Memory B cell (primary cell): ENCODE data around the gene AHNAK.
"Not testable (repeated sequence)": the region's sequence is repeated elsewhere in the genome, so short reads cannot be mapped to it uniquely, and the experiment has no call there.

Experiments used
- ATAC-seq: fragments of 150-1000 bp; cut with Tn5 transposase; 2 replicates; pipeline ENCODE4 v1.10.0; 2021; ENCODE audit warnings: low read depth, mild to moderate bottlenecking, moderate library complexity
- DNase-seq, 2 donors: peaks; one replicate each; pipeline ENCODE4 v3.0.0; 2022; ENCODE audit warnings: low spot score in 2 of 2
- H3K27ac Mint-ChIP-seq: one replicate; pipeline ENCODE4 v1.8.0; 2022; ENCODE audit warnings: mild to moderate bottlenecking, moderate library complexity, mixed read lengths
- H3K27me3 Mint-ChIP-seq: one replicate; pipeline ENCODE4 v1.8.0; 2022; ENCODE audit warnings: mixed read lengths
- H3K36me3 Mint-ChIP-seq: one replicate; pipeline ENCODE4 v1.8.0; 2022; ENCODE audit warnings: mild to moderate bottlenecking, mixed read lengths
- H3K4me1 Mint-ChIP-seq: one replicate; pipeline ENCODE4 v1.8.0; 2022; ENCODE audit warnings: mixed read lengths
- H3K4me3 Mint-ChIP-seq: one replicate; pipeline ENCODE4 v1.8.0; 2022; ENCODE audit warnings: mild to moderate bottlenecking, moderate library complexity, mixed read lengths
- H3K9me3 Mint-ChIP-seq: one replicate; pipeline ENCODE4 v1.8.0; 2022; ENCODE audit warnings: mixed read lengths

Gene AHNAK

DNA sequence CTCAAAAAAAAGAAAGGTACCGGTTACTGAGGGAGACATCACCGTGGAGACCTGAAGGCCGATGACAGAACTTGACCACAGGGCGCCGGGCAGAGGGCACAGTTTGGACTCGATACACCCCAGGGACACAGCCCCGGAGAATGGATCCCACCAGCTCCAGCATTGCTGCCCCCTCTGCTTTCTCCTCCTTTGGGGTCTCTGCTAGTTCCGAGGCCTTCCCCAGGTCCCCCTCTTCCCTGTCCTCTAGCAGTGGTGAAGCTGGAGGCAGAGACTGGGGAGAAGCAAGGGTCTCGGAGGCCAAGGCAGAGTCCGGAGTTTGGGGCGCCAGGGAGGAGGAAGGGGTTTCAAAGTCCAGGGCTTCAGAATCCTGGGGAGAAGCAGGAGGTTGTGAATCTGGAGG lies 31.9 kb upstream of the AHNAK start:
- no peaks in the 10 kb centered on the region for H3K27me3 Mint-ChIP-seq
- no peak for ATAC-seq
- H3K4me3 Mint-ChIP-seq: no peak overlapping the region
- H3K36me3 Mint-ChIP-seq: peaks cover 21% of the 10 kb centered on the region
- no peak for DNase-seq
- no peak overlapping the region for H3K27ac Mint-ChIP-seq
- peaks cover 14% of the 10 kb centered on the region for H3K4me1 Mint-ChIP-seq
- no peaks in the 10 kb centered on the region for H3K9me3 Mint-ChIP-seq

DNA sequence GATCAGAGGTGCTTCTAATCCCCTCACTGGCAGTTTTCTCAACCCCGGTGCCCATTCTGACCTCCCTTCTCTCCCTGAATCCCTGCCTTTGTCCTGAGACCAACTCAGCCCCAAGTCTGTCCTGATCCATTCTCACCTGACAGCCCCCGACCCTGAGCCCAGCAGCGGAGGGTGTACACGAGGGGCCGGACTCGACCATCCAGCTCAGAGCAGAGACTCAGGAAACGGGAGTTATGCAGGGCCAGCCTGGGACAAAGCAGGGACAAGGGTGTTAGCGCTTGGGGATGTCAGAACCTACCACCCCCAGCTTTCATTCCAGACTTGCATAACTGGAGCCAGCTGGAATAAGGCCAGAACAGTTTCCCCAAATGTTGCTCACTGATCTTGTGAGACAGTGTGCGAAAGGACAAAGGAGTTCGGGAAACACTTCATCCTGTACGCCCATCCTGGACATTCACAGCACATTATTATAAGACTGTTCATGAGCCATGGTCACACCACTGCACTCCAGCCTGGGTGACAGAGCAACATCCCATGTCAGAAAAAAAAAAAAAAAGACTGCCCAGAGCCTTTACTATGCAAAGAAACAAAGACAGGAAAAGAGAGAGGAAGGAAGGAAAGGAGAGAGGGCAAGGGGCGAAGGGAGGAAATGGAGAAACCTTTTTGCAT lies 30.6 kb upstream of the AHNAK start:
- peaks cover 20% of the 10 kb centered on the region for H3K4me1 Mint-ChIP-seq
- no peaks in the 10 kb centered on the region for H3K9me3 Mint-ChIP-seq
- no peak overlapping the region for H3K4me3 Mint-ChIP-seq
- peaks cover 25% of the 10 kb centered on the region for H3K36me3 Mint-ChIP-seq
- H3K27ac Mint-ChIP-seq: peak overlapping the region; percentile 86
- no peak for DNase-seq
- H3K27me3 Mint-ChIP-seq: no peaks in the 10 kb centered on the region
- no peak for ATAC-seq

DNA sequence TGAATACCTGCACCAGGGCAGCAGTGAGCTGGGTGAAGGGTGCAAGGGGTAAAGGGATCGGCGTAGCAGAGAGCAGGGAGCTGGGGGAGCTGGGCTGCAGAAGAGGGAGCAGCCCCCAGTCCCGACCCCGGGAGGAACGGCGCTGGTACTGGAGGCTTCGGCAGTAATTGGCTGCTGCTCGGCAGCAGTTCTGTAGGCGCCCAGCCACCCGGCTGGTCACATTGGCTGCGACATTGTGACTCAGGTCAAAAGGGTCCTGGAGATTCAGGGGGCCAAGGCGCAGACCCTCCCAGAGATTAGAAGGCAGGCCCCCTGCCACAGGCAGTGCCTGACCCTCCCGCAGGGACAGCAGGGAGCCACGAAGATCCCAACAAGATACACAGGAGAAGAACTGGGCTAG lies 29.2 kb upstream of the AHNAK start:
- peaks cover 35% of the 10 kb centered on the region for H3K36me3 Mint-ChIP-seq
- H3K27ac Mint-ChIP-seq: no peak overlapping the region
- no peak for ATAC-seq
- H3K4me3 Mint-ChIP-seq: no peak overlapping the region
- no peaks in the 10 kb centered on the region for H3K27me3 Mint-ChIP-seq
- no peak for DNase-seq
- H3K4me1 Mint-ChIP-seq: peaks cover 27% of the 10 kb centered on the region
- H3K9me3 Mint-ChIP-seq: no peaks in the 10 kb centered on the region

DNA sequence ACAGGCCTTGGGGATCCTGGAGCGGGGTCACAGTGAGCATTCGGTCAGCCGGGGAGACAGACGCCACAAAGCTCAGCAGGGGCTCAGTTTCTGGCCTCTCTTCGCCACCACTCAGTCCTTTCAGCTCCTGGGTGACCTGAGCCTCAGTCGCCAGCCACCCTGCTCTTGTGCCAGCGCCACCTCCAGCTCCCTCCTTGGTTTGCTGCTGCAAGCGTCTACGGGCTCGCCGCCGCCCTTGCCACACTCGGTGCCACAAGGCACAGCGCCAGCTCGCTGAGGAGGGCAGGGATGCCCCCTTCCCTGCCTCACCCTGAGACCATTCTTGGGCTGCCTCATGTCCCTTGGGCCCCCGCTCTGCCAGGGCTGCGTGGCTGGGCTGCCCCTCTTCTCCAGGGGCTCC lies 28.6 kb upstream of the AHNAK start:
- Mint-ChIP-seq H3K36me3 (peaks cover 37% of the 10 kb centered on the region), H3K4me3 (peak overlapping the region; percentile 93), H3K27ac (no peak overlapping the region), H3K9me3 (no peaks in the 10 kb centered on the region), H3K27me3 (no peaks in the 10 kb centered on the region), H3K4me1 (peaks cover 31% of the 10 kb centered on the region)
- DNase-seq: no peak
- no peak for ATAC-seq

DNA sequence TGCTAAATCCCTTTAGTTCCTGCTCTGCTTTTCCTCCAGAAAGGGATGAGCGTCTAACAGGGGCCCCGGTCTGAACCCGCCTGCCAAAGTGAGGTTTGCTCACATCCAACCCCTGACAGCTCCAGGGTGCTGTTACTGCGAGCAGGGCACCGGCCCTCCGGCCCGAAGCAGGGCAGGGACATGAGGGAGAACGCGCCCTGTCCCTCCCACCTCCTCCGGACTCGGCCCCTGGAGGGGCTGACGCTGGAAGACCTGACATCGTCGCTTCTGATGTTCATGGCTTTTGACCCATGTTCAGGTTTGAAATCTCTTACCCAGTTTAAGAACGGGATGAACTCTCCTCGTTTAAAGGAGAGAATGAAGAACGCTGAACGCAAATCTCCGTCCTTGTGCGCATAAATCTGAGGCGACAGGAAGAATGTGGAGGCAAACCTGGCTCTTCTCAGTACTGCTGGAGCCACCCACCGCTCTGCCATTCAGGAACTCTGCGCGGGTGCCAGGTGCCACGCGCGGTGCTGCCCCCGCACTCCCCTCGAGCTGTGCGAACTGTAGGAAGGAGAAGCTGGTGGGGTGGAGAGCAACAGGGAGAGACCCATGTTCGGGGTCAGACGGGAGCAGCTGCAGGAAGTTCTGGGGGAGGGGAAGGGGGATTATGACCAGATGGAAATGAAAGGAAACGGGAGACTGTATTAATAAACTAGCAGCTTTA lies 27.9 kb upstream of the AHNAK start:
- DNase-seq: no peak
- H3K4me3 Mint-ChIP-seq: peak overlapping the region; percentile 93
- ATAC-seq: peak; percentile 2
- H3K27ac Mint-ChIP-seq: peak overlapping the region; percentile 93
- peaks cover 32% of the 10 kb centered on the region for H3K4me1 Mint-ChIP-seq
- H3K36me3 Mint-ChIP-seq: peaks cover 38% of the 10 kb centered on the region
- H3K27me3 Mint-ChIP-seq: no peaks in the 10 kb centered on the region
- H3K9me3 Mint-ChIP-seq: no peaks in the 10 kb centered on the region

DNA sequence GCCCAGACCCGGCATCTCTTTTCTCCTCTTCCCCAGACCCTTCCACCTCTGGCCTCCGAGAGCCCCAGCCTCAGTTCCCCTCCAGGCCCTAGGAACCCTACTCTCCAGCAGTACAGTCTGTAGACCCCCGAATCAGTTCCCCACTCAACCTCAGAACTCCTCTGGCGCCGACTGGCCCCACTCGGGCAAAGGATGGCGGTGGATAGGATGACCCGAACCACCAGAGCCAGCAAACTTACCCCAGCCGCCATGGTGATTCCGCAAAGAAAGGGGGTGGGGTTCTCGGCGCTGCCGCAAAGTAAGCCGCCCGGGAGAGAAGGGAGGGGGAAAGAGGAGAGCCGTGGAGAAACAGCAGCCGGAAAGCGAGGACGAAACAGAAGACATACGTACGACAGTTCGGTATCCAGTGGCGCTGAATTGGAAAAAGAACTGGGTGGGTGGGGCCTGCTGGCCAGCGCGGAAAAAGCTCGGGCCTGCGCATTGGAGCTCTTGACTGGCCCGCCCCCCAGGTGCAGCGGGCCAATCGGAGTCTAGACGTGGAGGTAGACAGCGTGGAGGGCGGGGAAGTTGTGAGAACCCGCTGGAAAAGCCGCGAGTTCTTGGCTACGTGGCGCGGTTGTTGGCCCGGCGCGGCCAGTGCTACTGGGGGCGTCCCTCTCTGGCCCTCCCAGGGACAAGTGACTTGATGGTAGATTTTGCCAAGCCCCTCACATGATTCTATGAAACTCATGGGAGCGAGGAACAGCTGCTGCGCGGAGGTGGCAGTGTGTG lies 27.2 kb upstream of the AHNAK start, which contains the start of gene EEF1G:
Gene EEF1G (minus strand): TSS at position 300 of the 771 bp plus-strand sequence. CDS start 49 bp downstream, at position 251.
- H3K9me3 Mint-ChIP-seq: no peaks in the 10 kb centered on the region
- ATAC-seq (peak; percentile 90), DNase-seq (peak; percentile 85 to 96)
- peaks cover 38% of the 10 kb centered on the region for H3K36me3 Mint-ChIP-seq
- peaks cover 32% of the 10 kb centered on the region for H3K4me1 Mint-ChIP-seq
- no peaks in the 10 kb centered on the region for H3K27me3 Mint-ChIP-seq
- peak within 1 kb of the TSS; percentile 93 for H3K4me3 Mint-ChIP-seq
- H3K27ac Mint-ChIP-seq: peak within 1 kb of the TSS; percentile 93

DNA sequence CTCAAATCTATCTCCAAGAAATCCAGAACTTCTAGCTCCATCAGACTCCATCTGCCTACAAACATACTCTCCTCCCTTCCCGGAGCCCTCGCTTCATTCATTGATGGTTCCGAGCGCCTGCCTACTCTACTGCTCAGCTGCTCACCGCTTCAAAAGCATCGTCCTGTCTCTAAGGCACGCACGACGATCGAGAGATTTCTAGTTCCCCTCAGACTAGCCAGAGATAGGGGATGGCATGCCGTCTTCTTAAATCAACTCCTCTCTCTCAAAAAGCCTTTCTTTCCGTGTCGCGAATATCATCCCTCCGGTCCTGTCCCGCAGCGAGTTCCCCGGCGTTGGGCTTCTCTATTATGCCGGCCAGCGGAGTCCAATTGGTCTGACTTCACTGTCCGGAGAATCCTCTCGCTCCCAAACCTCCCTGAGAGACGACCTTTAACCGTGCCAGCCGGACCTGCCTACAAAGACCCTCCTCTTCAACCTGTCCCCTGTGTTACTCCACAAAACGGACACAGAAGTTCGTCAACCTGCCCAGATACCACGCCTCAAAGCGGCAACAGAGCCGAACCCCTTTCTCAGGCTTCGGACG lies 26.5 kb upstream of the AHNAK start:
- peaks cover 35% of the 10 kb centered on the region for H3K36me3 Mint-ChIP-seq

DNA sequence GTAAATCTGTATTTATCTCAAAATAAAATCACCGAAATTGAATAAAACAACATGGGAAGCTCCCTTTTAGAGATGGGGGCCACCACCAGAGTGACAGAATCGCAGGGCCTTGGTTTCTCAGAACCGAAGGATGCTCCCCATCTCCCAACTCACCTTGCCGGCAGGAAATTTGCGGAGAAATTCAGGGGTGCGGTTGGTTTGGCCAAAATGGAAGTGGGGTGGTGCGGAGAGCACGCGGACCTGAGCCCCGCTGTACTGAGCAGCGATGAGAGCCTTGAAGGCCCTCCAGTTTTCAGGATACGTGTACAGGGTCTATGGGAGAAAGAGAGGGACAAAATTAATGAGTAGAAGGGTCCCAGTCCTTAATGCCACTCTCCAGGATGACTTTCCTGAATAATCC lies 25.8 kb upstream of the AHNAK start:
- Mint-ChIP-seq H3K4me3 (peak overlapping the region; percentile 93), H3K9me3 (no peaks in the 10 kb centered on the region), H3K27me3 (no peaks in the 10 kb centered on the region), H3K4me1 (peaks cover 33% of the 10 kb centered on the region), H3K36me3 (peaks cover 33% of the 10 kb centered on the region), H3K27ac (peak overlapping the region; percentile 93)
- ATAC-seq: no peak
- DNase-seq: no peak

More for the DNA sequence above, 26.5 kb upstream of the AHNAK start:
- ATAC-seq: peak; percentile 19
- DNase-seq: no peak
- Mint-ChIP-seq H3K9me3 (no peaks in the 10 kb centered on the region), H3K4me1 (peaks cover 32% of the 10 kb centered on the region), H3K27ac (peak overlapping the region; percentile 93), H3K4me3 (peak overlapping the region; percentile 93), H3K27me3 (no peaks in the 10 kb centered on the region)

DNA sequence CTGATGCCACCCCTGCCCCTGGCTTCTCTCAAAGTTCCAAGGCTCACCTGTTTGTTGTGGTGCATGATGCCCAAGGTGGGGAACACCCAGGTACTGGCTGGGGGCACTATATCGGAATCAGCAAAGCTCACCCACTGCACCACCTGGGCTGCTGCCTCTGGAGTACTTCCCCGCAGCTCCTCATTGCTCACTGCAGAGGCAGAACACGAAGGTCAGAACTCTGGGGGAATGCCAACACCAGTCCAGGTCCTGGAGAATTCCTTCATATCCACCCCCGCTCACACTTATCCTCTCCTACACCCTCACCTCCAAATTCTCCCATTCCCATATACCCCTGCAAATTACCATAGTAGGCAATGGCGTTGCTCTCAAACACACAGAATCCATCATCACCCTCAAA lies 24.9 kb upstream of the AHNAK start:
- not testable (repeated sequence) for DNase-seq, H3K9me3 Mint-ChIP-seq, H3K27me3 Mint-ChIP-seq, H3K4me3 Mint-ChIP-seq, ATAC-seq
- Mint-ChIP-seq H3K4me1 (peaks cover 34% of the 10 kb centered on the region), H3K36me3 (peaks cover 33% of the 10 kb centered on the region), H3K27ac (peak overlapping the region; percentile 93)

DNA sequence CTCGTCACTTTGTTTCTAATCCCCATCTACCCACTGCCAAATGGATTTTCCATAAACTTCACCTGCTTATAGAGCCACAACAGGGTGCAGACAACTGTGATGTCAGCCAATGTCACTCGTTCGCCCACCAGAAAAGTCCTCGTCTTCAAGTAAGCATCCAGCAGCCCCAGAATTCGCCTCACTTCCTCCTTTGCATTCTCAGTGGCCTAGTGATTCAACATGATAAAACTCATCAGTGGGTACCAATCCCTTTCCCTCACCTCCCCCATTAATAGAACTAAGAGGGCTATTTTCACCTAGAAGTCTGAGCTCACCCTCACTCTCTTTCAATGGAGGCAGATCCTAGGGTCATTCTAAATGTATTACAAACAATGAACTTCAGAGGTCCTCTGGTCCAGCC lies 24.3 kb upstream of the AHNAK start:
- H3K4me3 Mint-ChIP-seq, H3K9me3 Mint-ChIP-seq, ATAC-seq, DNase-seq, H3K27me3 Mint-ChIP-seq: not testable (repeated sequence)
- Mint-ChIP-seq H3K36me3 (peaks cover 37% of the 10 kb centered on the region), H3K4me1 (peaks cover 33% of the 10 kb centered on the region), H3K27ac (peak overlapping the region; percentile 93)

DNA sequence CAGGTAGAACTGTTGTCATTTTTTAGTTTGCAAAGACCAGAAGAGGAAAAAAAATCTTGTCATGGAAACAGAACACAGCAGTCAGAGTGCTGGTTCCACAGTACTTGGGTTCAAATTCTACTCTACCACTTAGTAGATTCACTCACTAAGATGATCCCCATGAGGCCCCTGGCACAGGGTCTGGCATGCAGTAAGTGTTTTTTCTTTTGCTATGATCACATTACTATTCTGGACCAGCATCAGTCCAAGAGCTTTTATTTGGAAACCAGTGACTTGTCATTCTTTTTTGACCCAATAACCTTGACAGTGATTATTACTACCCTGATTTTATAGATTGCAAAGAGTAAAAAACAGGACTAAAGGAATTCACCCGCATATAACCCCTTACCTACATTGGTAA lies 23.0 kb upstream of the AHNAK start:
- Mint-ChIP-seq H3K9me3 (no peaks in the 10 kb centered on the region), H3K27ac (no peak overlapping the region), H3K4me3 (no peak overlapping the region), H3K27me3 (no peaks in the 10 kb centered on the region), H3K4me1 (peaks cover 29% of the 10 kb centered on the region), H3K36me3 (peaks cover 39% of the 10 kb centered on the region)
- DNase-seq: no peak
- ATAC-seq: no peak

DNA sequence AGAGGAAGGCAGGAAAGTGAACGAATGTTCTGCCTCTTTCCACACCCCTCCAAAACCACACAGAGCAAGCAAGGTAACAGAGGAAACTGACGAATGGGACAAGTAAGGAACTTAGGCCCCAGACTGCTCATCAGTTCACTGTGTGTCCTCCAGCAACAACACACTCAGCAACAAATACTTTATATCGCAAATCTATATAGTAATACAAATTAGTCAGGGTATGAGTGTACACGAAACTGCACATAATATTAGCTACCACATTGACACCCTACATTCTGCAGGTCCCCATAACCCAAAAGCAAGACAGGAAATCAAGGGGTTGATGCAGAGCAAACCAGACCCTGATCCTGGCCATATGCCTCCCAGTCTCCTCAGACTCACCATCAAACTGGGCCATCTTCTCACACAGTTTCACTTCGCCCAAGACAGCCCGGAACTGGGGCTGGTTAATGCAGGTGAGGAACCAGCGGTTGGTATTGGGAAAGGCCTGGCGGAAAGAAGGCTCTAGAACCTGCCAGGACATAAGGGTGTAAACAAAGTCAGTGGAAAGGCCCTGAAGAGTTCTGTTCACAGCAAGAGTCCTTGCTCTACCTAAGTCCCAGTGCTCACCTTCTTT lies 20.5 kb upstream of the AHNAK start:
- peak; percentile 76 for ATAC-seq
- Mint-ChIP-seq H3K4me3 (peak overlapping the region; percentile 46), H3K27ac (peak overlapping the region; percentile 71), H3K4me1 (peaks cover 25% of the 10 kb centered on the region), H3K27me3 (no peaks in the 10 kb centered on the region), H3K36me3 (peaks cover 37% of the 10 kb centered on the region), H3K9me3 (no peaks in the 10 kb centered on the region)
- no peak for DNase-seq

DNA sequence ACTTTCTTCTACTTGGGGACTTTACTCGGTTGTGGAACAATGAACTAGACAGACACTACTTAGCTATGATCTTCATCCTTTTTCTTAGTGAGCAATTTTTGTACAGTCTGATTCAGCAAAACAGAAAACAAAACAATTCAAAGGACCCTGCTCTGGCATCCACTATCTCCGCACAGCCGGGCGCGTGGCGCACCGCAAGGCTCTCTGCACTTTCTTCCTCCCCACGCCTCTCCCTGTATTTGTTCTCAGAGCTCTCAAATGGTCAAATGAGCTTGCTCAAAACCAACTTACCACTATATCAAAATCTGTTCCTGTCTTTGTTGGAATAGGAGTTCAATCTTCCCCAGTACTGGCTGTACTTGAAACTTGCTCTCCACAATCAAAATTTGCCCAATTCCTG lies 19.6 kb upstream of the AHNAK start:
- H3K36me3 Mint-ChIP-seq: peaks cover 34% of the 10 kb centered on the region
- no peaks in the 10 kb centered on the region for H3K27me3 Mint-ChIP-seq
- ATAC-seq (no peak), DNase-seq (no peak)
- peaks cover 22% of the 10 kb centered on the region for H3K4me1 Mint-ChIP-seq
- no peaks in the 10 kb centered on the region for H3K9me3 Mint-ChIP-seq
- no peak overlapping the region for H3K4me3 Mint-ChIP-seq
- no peak overlapping the region for H3K27ac Mint-ChIP-seq
